GM23338 (cell line): ENCODE results near the gene ROBO1. TPM values are rescaled to one million over a fixed set of nuclear protein-coding genes. Genes with fewer than 3 reads are reported as not detected.

Experiments
- ATAC-seq: fragments of 200-7000 bp; cut with Tn5 transposase; 3 replicates; pipeline ENCODE4 v1.9.1; 2020
- DNase-seq: peaks from one replicate; pipeline ENCODE4 v3.0.0-alpha.2; 2015; ENCODE audit warnings: low spot score
- H2AFZ ChIP-seq: fragments of 200-600 bp; sonication (generic); 2 replicates; pipeline ENCODE4 v1.8.0; 2016; ENCODE audit warnings: antibody characterized with exemption, mild to moderate bottlenecking, moderate library complexity
- H3F3A ChIP-seq: fragments of 200-600 bp; sonication (generic); replicated peaks from 2 replicates; pipeline ENCODE4 v1.8.0; 2017; ENCODE audit warnings: antibody characterized with exemption, mixed run types, low read depth
- H3K27ac ChIP-seq: fragments of 200-600 bp; sonication (generic); 2 replicates; pipeline ENCODE4 v1.6.1; 2016; ENCODE audit warnings: low read depth
- H3K27me3 ChIP-seq: fragments of 200-600 bp; sonication (generic); 2 replicates; pipeline ENCODE4 v1.8.0; 2016; ENCODE audit warnings: mild to moderate bottlenecking, mixed run types, moderate library complexity; ENCODE audit not compliant: insufficient read depth
- H3K36me3 ChIP-seq: fragments of 200-600 bp; sonication (generic); 2 replicates; pipeline ENCODE4 v1.8.0; 2016; ENCODE audit warnings: mild to moderate bottlenecking; ENCODE audit not compliant: insufficient read depth
- H3K4me1 ChIP-seq: fragments of 200-600 bp; sonication (generic); 2 replicates; pipeline ENCODE4 v1.8.0; 2016; ENCODE audit warnings: mild to moderate bottlenecking, moderate library complexity; ENCODE audit not compliant: insufficient read depth
- H3K4me2 ChIP-seq: fragments of 200-600 bp; sonication (generic); 2 replicates; pipeline ENCODE4 v1.7.1; 2017; ENCODE audit warnings: mixed run types
- H3K4me3 ChIP-seq: fragments of 200-600 bp; sonication (generic); 2 replicates; pipeline ENCODE4 v1.6.1; 2016; ENCODE audit warnings: mixed run types
- H3K79me2 ChIP-seq: fragments of 200-600 bp; sonication (generic); replicated peaks from 2 replicates; pipeline ENCODE4 v1.8.0; 2017; ENCODE audit warnings: mild to moderate bottlenecking; ENCODE audit not compliant: insufficient read depth
- H3K9me2 ChIP-seq: fragments of 200-600 bp; sonication (generic); 2 replicates; pipeline ENCODE4 v1.8.0; 2017; ENCODE audit not compliant: insufficient read depth
- H4K20me1 ChIP-seq: fragments of 200-600 bp; sonication (generic); replicated peaks from 2 replicates; pipeline ENCODE4 v1.8.0; 2017; ENCODE audit warnings: mild to moderate bottlenecking; ENCODE audit not compliant: insufficient read depth
- H3K27ac Mint-ChIP-seq: 2 replicates; pipeline ENCODE4 v1.8.0; 2020; ENCODE audit warnings: inconsistent platforms, mild to moderate bottlenecking, moderate library complexity, mixed read lengths
- H3K27me3 Mint-ChIP-seq: 3 replicates; pipeline ENCODE4 v1.8.0; 2022; ENCODE audit warnings: low read depth, mild to moderate bottlenecking, moderate library complexity, mixed read lengths, inconsistent platforms; ENCODE audit not compliant: insufficient read depth, poor library complexity
- H3K36me3 Mint-ChIP-seq: 3 replicates; pipeline ENCODE4 v1.8.0; 2021; ENCODE audit warnings: low read depth, mild to moderate bottlenecking, inconsistent platforms, moderate library complexity, mixed read lengths
- H3K4me1 Mint-ChIP-seq: 3 replicates; pipeline ENCODE4 v1.8.0; 2020; ENCODE audit warnings: mild to moderate bottlenecking, inconsistent platforms, mixed read lengths
- H3K4me3 Mint-ChIP-seq: 3 replicates; pipeline ENCODE4 v1.8.0; 2021; ENCODE audit warnings: moderate library complexity, mild to moderate bottlenecking, inconsistent platforms, mixed read lengths
- H3K9me3 Mint-ChIP-seq: 3 replicates; pipeline ENCODE4 v1.8.0; 2020; ENCODE audit warnings: moderate library complexity, mild to moderate bottlenecking, inconsistent platforms, mixed read lengths
- CREB1 ChIP-seq: fragments of 250-450 bp; sonication (Bioruptor Pico); IDR thresholded peaks from 2 replicates; pipeline ENCODE4 v1.5.0; 2020; ENCODE audit warnings: low read depth, mild to moderate bottlenecking, moderate library complexity
- ETS1 ChIP-seq: IDR thresholded peaks from 2 replicates; pipeline ENCODE4 v1.6.1; 2016; ENCODE audit warnings: antibody characterized with exemption
- EZH2 ChIP-seq: fragments of 200-600 bp; sonication (generic); IDR thresholded peaks from one replicate; pipeline ENCODE4 v1.8.0; 2017; ENCODE audit warnings: antibody characterized with exemption, mild to moderate bottlenecking, low read depth; ENCODE audit not compliant: unreplicated experiment
- EZH2phosphoT487 ChIP-seq: fragments of 200-600 bp; sonication (generic); IDR thresholded peaks from one replicate; pipeline ENCODE4 v1.8.1; 2018; ENCODE audit warnings: antibody characterized with exemption; ENCODE audit not compliant: unreplicated experiment
- JUNB ChIP-seq: IDR thresholded peaks from one replicate; pipeline ENCODE4 v1.6.1; 2016; ENCODE audit warnings: antibody characterized with exemption; ENCODE audit not compliant: unreplicated experiment
- NANOG ChIP-seq: IDR thresholded peaks from 2 replicates; pipeline ENCODE4 v1.6.1; 2016; ENCODE audit warnings: antibody characterized with exemption, borderline replicate concordance
- REST ChIP-seq: IDR thresholded peaks from one replicate; pipeline ENCODE4 v1.6.1; 2018; ENCODE audit warnings: antibody characterized with exemption; ENCODE audit not compliant: unreplicated experiment
- STAT1 ChIP-seq: IDR thresholded peaks from one replicate; pipeline ENCODE4 v1.6.1; 2016; ENCODE audit warnings: antibody characterized with exemption; ENCODE audit not compliant: unreplicated experiment
- ZNF114 ChIP-seq: fragments of 250-450 bp; sonication (Bioruptor Pico); IDR thresholded peaks from 2 replicates; pipeline ENCODE4 v1.5.0; 2020; ENCODE audit warnings: mild to moderate bottlenecking, moderate library complexity
- ZNF331 ChIP-seq: fragments of 250-450 bp; sonication (Bioruptor Pico); IDR thresholded peaks from 2 replicates; pipeline ENCODE4 v1.5.0; 2020; ENCODE audit warnings: low read depth, mild to moderate bottlenecking, moderate library complexity
- polyA plus RNA-seq: library from polyadenylated mRNA; unstranded; fragments of >200 nt; fragmentation: Nextera tagmentation; extraction: Ambion mirVana; gene quantifications from 2 replicates; pipeline ENCODE4 v1.2.1, GENCODE V29; 2016
- total RNA-seq: library from RNA; depleted of rRNA; stranded (reverse); fragments of >200 nt; shearing (Covaris generic); gene quantifications from 2 replicates; pipeline ENCODE4 v1.2.3, GENCODE V29; 2014

Gene ROBO1
- total and polyA plus RNA-seq, 2 experiments from 2014 or later, result 19.2 to 78.3 TPM

DNA sequence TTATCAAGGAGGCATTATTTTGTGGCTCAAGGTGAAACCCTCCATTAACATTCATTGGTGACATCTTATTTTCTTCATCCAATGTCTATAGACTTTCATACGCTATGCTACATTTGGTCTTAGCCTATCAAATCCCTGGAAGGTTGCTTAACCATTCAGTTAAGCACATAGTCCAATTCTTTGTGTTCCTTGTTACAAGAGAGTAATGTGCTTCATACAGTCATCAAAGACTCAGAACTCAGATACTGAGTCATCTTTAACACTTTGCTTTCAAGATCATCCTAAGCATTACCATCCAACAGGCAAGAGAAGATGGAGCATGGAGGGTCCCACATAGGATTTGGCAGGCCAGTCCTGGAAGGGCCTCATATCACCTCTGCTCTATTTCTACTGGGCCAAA lies 1202.1 kb downstream of the ROBO1 start:
- Histone ChIP-seq H4K20me1 (no peaks in the 10 kb centered on the region), H3K4me2 (no peak overlapping the region), H2AFZ (no peak overlapping the region), H3K4me1 (peaks cover 26% of the 10 kb centered on the region), H3K36me3 (peaks cover 5% of the 10 kb centered on the region; the same call in 1 of the 2 replicates), H3K9me2 (peaks cover 8% of the 10 kb centered on the region), H3K27ac (no peak overlapping the region), H3K4me3 (no peak overlapping the region), H3K27me3 (no peaks in the 10 kb centered on the region), H3F3A (no peaks in the 10 kb centered on the region), H3K79me2 (no peaks in the 10 kb centered on the region)
- Mint-ChIP-seq H3K27ac (no peak overlapping the region), H3K27me3 (peaks cover 3% of the 10 kb centered on the region), H3K36me3 (peaks cover 34% of the 10 kb centered on the region), H3K4me1 (peaks cover 10% of the 10 kb centered on the region), H3K4me3 (no peak overlapping the region), H3K9me3 (peaks cover 26% of the 10 kb centered on the region)
- no peak for ATAC-seq
- DNase-seq, result no peak
- TF ChIP-seq ETS1, result no peak
- TF ChIP-seq ZNF331 (CRISPR knock-in tag), result no peak

DNA sequence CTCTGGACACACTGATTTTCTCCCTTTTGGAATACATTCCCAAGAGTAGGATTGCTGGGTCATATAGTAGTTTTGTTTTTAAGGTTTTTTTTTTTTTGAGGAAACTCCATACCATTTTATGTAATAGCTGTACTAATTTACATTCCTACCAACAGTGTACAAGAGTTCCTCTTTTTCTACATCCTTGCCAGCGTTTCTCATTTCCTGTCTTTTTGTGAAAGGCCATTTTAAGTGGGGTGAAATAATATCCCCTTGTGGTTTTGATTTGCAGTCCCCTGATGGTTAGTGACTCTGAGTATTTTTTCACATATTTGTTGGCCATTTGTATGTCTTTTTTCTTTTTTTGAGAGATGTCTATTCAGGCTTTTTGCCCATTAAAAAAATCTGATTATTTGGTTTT lies 1205.5 kb downstream of the ROBO1 start:
- H3K9me3 Mint-ChIP-seq, result peaks cover 26% of the 10 kb centered on the region
- TF ChIP-seq EZH2phosphoT487 (no peak), ETS1 (no peak), EZH2 (no peak), ZNF331 (CRISPR knock-in tag) (no peak), ZNF114 (CRISPR knock-in tag) (no peak), REST (no peak), CREB1 (CRISPR knock-in tag) (no peak), STAT1 (no peak), JUNB (no peak), NANOG (no peak)

More for the DNA sequence above, 1205.5 kb downstream of the ROBO1 start:
- Histone ChIP-seq H2AFZ (no peak overlapping the region), H3K27ac (no peak overlapping the region), H3K4me2 (no peak overlapping the region), H3K27me3 (no peaks in the 10 kb centered on the region), H3F3A (no peaks in the 10 kb centered on the region), H3K4me1 (0 out of 2 replicates have a peak, but pooled peaks cover 5% of the 10 kb centered on the region), H4K20me1 (no peaks in the 10 kb centered on the region), H3K9me2 (peaks cover 8% of the 10 kb centered on the region), H3K79me2 (no peaks in the 10 kb centered on the region), H3K36me3 (peaks cover 5% of the 10 kb centered on the region; the same call in 1 of the 2 replicates), H3K4me3 (no peak overlapping the region)
- Mint-ChIP-seq H3K4me1 (no peaks in the 10 kb centered on the region), H3K36me3 (peaks cover 34% of the 10 kb centered on the region), H3K27me3 (peaks cover 3% of the 10 kb centered on the region), H3K4me3 (no peak overlapping the region), H3K27ac (no peak overlapping the region)
- ATAC-seq (no peak), DNase-seq (no peak)
